Small intestine (tissue), 4 donors: Measurements from ENCODE around the gene CST6. TPM values are rescaled to one million over a fixed set of nuclear protein-coding genes. Genes with fewer than 3 reads are reported as not detected.

Experiments
- polyA plus RNA-seq, 4 donors: library from polyadenylated mRNA; stranded (reverse) in 3 of 4; unstranded in 1 of 4; fragments of 200-250 nt in 3 of 4; fragments of 120-200 nt in 1 of 4; gene quantifications; one replicate each; pipeline versions ENCODE4 v1.2.1 to v1.2.3, GENCODE V29; 2013
- donor health status: healthy with polysubstance abuse.
- donor health status: Bipolar disorder and iron deficiency.
- donor health status: healthy.

Gene CST6
- polyA plus RNA-seq, 4 donors: not detected

Other genes starting within 250 kb of the CST6 start
- 10 to 100 TPM in 1 of 4 donors, 1 to 10 TPM in 3; 6.9 to 17.3 (median 9.1) TPM for gene AP5B1, start 231.0 kb upstream of the CST6 start, polyA plus RNA-seq
- 10 to 100 TPM; 11.9 to 41.3 (median 20.1) TPM for gene OVOL1, start 224.9 kb upstream of the CST6 start, polyA plus RNA-seq
- 1 to 10 TPM in 3 of 4 donors, under 1 TPM in 1; 0.54 to 4.0 (median 1.8) TPM for gene SNX32, start 178.0 kb upstream of the CST6 start, polyA plus RNA-seq
- 1,000 to 10,000 TPM in 3 of 4 donors, 100 to 1,000 TPM in 1; 854 to 2,084 (median 1,613) TPM for gene CFL1, start 153.8 kb upstream of the CST6 start, polyA plus RNA-seq
- 100 to 1,000 TPM in 1 of 4 donors, 10 to 100 TPM in 3; 45.3 to 118 (median 73.8) TPM for gene MUS81, start 151.6 kb upstream of the CST6 start, polyA plus RNA-seq
- 10 to 100 TPM in 2 of 4 donors, 1 to 10 TPM in 2; 4.7 to 18.0 (median 12.1) TPM for gene EFEMP2, start 139.2 kb upstream of the CST6 start, polyA plus RNA-seq
- gene CTSW, start 132.2 kb upstream of the CST6 start, polyA plus RNA-seq: 1 to 10 TPM in 2 of 4 donors, under 1 TPM in 2; 0.43 to 3.5 (median 1.1) TPM
- 100 to 1,000 TPM in 2 of 4 donors, 10 to 100 TPM in 2; 57.6 to 131 (median 86.9) TPM for gene FIBP, start 123.5 kb upstream of the CST6 start, polyA plus RNA-seq
- gene CCDC85B, start 121.3 kb upstream of the CST6 start, polyA plus RNA-seq: 10 to 100 TPM in 2 of 4 donors, 1 to 10 TPM in 2; 6.5 to 32.5 (median 13.3) TPM
- 1 to 10 TPM in 3 of 4 donors, under 1 TPM in 1; 0.04 to 5.2 (median 1.9) TPM for gene FOSL1, start 111.6 kb upstream of the CST6 start, polyA plus RNA-seq
- 10 to 100 TPM; 23.9 to 32.7 (median 26.9) TPM for gene C11orf68, start 92.9 kb upstream of the CST6 start, polyA plus RNA-seq
- gene DRAP1, start 92.6 kb upstream of the CST6 start, polyA plus RNA-seq: 10 to 100 TPM; 53.2 to 87.3 (median 70.7) TPM
- under 1 TPM in 1 of 4 donors, not detected in 3; 0.07 TPM for gene TSGA10IP, start 66.5 kb upstream of the CST6 start, polyA plus RNA-seq
- gene SART1, start 50.3 kb upstream of the CST6 start, polyA plus RNA-seq: 10 to 100 TPM; 39.3 to 95.9 (median 52.9) TPM
- 10 to 100 TPM; 14.8 to 34.9 (median 19.8) TPM for gene EIF1AD, start 9.9 kb upstream of the CST6 start, polyA plus RNA-seq
- 100 to 1,000 TPM in 2 of 4 donors, 10 to 100 TPM in 2; 80.0 to 193 (median 100) TPM for gene BANF1, start 9.5 kb upstream of the CST6 start, polyA plus RNA-seq
- under 1 TPM in 1 of 4 donors, not detected in 3; 0.04 TPM for gene CATSPER1, start 14.5 kb downstream of the CST6 start, polyA plus RNA-seq
- under 1 TPM in 1 of 4 donors, not detected in 3; 0.12 TPM for gene GAL3ST3, start 37.2 kb downstream of the CST6 start, polyA plus RNA-seq
- 100 to 1,000 TPM; 106 to 141 (median 122) TPM for gene SF3B2, start 40.4 kb downstream of the CST6 start, polyA plus RNA-seq
- 10 to 100 TPM in 2 of 4 donors, 1 to 10 TPM in 2; 4.0 to 22.9 (median 10.0) TPM for gene PACS1, start 58.3 kb downstream of the CST6 start, polyA plus RNA-seq
- gene KLC2, start 245.7 kb downstream of the CST6 start, polyA plus RNA-seq: 10 to 100 TPM in 2 of 4 donors, 1 to 10 TPM in 2; 8.4 to 19.3 (median 10.3) TPM